Central memory CD8-positive, alpha-beta T cell (primary cell): ENCODE measurements around the gene FAM25C.
"Not testable (repeated sequence)": the region's sequence is repeated elsewhere in the genome, so short reads cannot be mapped to it uniquely, and the experiment has no call there.

Experiments used
- ATAC-seq: fragments of 150-1000 bp; cut with Tn5 transposase; replicated peaks from 2 replicates; pipeline ENCODE4 v1.10.0; 2022; ENCODE audit warnings: mild to moderate bottlenecking, moderate FRiP score, moderate number of reproducible peaks; ENCODE audit not compliant: poor library complexity, severe bottlenecking; ENCODE audit errors: extremely low read depth
- DNase-seq, 2 donors: peaks; one replicate each; pipeline ENCODE4 v3.0.0; 2021; ENCODE audit warnings: low spot score in 2 of 2
- H3K27ac Mint-ChIP-seq: one replicate; pipeline ENCODE4 v1.8.0; 2022; ENCODE audit warnings: low read depth, mild to moderate bottlenecking, moderate library complexity, mixed read lengths
- H3K27me3 Mint-ChIP-seq: one replicate; pipeline ENCODE4 v1.8.0; 2022; ENCODE audit warnings: mixed read lengths
- H3K36me3 Mint-ChIP-seq: one replicate; pipeline ENCODE4 v1.8.0; 2022; ENCODE audit warnings: mild to moderate bottlenecking, moderate library complexity, mixed read lengths; ENCODE audit not compliant: insufficient read depth
- H3K4me1 Mint-ChIP-seq: one replicate; pipeline ENCODE4 v1.8.0; 2022; ENCODE audit warnings: mixed read lengths
- H3K4me3 Mint-ChIP-seq: one replicate; pipeline ENCODE4 v1.8.0; 2022; ENCODE audit warnings: mild to moderate bottlenecking, moderate library complexity, mixed read lengths
- H3K9me3 Mint-ChIP-seq: one replicate; pipeline ENCODE4 v1.8.0; 2022; ENCODE audit warnings: mixed read lengths

FAM25C gene

GRCh38 chr10:47973131-47973530, 26.5 kb downstream of the FAM25C start:
- H3K4me3 Mint-ChIP-seq, H3K27me3 Mint-ChIP-seq, H3K27ac Mint-ChIP-seq, H3K9me3 Mint-ChIP-seq, ATAC-seq, H3K4me1 Mint-ChIP-seq, H3K36me3 Mint-ChIP-seq, DNase-seq: not testable (repeated sequence)

DNA sequence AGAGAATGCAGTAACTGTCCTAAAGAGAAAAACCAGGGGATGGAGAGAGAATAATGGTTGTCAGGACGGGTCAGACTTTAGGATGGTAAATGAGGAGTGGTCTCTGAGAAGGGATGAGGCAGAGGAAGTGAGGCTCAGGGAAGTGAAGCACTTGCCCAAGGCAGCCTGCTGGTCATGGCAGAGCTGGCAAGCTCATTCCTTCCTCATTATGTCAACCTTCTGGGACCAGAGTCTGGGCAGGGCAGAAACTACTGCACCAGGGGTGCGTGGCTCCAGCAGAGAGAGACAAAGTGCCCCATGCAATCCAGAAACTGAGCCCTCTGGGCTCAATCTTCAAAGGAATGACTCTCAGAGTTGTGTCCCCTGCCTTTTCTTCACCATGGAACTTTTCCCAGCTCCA, 27.5 kb downstream of the FAM25C start:
- not testable (repeated sequence) for H3K27me3 Mint-ChIP-seq, H3K27ac Mint-ChIP-seq, H3K4me1 Mint-ChIP-seq, H3K9me3 Mint-ChIP-seq, DNase-seq, H3K36me3 Mint-ChIP-seq, ATAC-seq, H3K4me3 Mint-ChIP-seq

DNA sequence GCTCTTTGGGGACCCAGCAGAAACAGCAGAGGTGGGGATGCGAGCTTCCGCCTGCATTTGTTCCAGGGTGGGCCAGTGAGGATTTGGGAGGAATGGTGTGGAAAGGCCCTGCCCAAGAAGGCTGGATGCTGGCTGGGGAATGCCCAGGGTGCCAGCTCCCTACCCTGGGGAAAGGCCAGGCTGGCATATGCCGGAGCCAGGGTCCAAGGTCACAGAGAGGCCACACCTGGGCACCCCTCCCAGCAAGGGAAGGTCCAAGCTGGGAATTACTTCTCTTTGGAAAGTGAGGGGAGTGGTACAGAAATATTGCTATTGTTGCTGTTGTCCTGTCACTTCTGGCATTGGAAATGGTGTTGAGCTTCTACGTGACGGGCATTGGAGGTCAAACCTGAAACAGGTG, 28.0 kb downstream of the FAM25C start:
- not testable (repeated sequence) for H3K4me3 Mint-ChIP-seq, H3K27ac Mint-ChIP-seq, ATAC-seq, H3K36me3 Mint-ChIP-seq, H3K9me3 Mint-ChIP-seq, H3K27me3 Mint-ChIP-seq, H3K4me1 Mint-ChIP-seq, DNase-seq

GRCh38 chr10:47970047-47970446, 29.5 kb downstream of the FAM25C start:
- H3K4me3 Mint-ChIP-seq, ATAC-seq, H3K9me3 Mint-ChIP-seq, DNase-seq, H3K36me3 Mint-ChIP-seq, H3K27ac Mint-ChIP-seq, H3K27me3 Mint-ChIP-seq, H3K4me1 Mint-ChIP-seq: not testable (repeated sequence)

DNA sequence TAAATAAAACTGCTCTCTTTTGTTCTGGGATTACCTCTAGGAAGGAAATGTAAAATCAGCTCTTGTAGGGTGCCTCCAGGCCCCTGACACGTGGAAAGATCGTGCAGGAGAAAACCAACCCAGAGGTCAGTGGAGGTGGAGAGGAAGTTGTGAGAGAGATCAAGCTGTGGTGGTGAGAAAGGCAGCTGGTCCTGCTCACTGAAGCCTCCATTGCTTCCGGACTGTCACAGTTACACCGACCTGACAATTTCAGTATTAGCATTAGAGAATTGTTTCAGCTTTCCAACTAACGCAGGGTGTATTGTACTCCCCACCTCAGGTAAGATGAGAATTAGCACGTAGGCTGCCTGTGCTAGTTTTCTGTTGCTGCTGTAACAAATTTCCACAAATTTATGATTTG, 30.6 kb downstream of the FAM25C start:
- not testable (repeated sequence) for ATAC-seq, H3K4me3 Mint-ChIP-seq, H3K4me1 Mint-ChIP-seq, H3K36me3 Mint-ChIP-seq, H3K27ac Mint-ChIP-seq, DNase-seq, H3K9me3 Mint-ChIP-seq, H3K27me3 Mint-ChIP-seq

DNA sequence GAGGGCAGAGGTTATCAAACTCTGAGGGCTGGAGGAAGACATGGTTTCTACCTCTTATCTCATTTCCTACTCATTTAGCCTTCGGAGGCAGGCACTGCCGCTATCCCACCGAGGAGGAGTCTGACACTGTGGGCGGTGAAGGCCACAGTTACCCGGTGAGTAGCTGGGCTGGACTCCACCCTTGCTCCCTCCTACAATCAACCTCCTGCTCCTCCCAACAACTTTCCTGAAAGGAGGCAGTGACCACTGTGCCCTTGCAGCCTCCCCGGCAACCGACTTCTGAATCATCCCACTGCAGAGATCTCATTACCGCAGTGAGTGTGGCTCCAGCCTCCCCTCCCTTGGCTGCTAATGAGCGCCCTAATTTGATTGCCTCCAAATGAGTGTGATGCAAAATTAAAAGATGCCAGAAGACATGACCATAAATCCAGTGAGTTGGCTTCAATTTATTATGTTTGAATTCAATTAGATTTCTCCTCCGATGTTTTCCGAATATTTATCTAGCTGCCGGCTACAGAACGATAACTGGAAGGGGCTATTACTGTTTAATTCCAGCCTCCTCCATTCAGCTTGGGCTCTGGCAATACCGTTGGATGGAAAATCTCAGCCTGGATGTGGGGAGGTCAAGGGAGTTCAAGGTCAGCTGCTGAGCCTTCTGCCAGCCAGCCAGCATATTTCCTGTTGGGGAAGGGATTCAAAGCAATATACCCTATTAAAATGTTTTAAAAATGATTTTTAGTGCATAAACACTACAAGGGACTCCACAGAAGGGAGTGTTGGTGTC, 35.1 kb downstream of the FAM25C start:
- not testable (repeated sequence) for H3K9me3 Mint-ChIP-seq, H3K36me3 Mint-ChIP-seq, DNase-seq, ATAC-seq, H3K4me3 Mint-ChIP-seq, H3K27me3 Mint-ChIP-seq, H3K27ac Mint-ChIP-seq, H3K4me1 Mint-ChIP-seq

- H3K4me3 Mint-ChIP-seq, ATAC-seq, DNase-seq, H3K36me3 Mint-ChIP-seq, H3K9me3 Mint-ChIP-seq, H3K4me1 Mint-ChIP-seq, H3K27me3 Mint-ChIP-seq, H3K27ac Mint-ChIP-seq: not testable (repeated sequence)
Measured at GRCh38 chr10:47962785-47963184, 36.8 kb downstream of the FAM25C start.

GRCh38 chr10:47960699-47961098, 38.9 kb downstream of the FAM25C start:
- H3K27me3 Mint-ChIP-seq, ATAC-seq, DNase-seq, H3K27ac Mint-ChIP-seq, H3K36me3 Mint-ChIP-seq, H3K4me3 Mint-ChIP-seq, H3K9me3 Mint-ChIP-seq, H3K4me1 Mint-ChIP-seq: not testable (repeated sequence)

GRCh38 chr10:47959677-47960076, 39.9 kb downstream of the FAM25C start:
- not testable (repeated sequence) for H3K36me3 Mint-ChIP-seq, DNase-seq, ATAC-seq, H3K9me3 Mint-ChIP-seq, H3K27ac Mint-ChIP-seq, H3K27me3 Mint-ChIP-seq, H3K4me1 Mint-ChIP-seq, H3K4me3 Mint-ChIP-seq

DNA sequence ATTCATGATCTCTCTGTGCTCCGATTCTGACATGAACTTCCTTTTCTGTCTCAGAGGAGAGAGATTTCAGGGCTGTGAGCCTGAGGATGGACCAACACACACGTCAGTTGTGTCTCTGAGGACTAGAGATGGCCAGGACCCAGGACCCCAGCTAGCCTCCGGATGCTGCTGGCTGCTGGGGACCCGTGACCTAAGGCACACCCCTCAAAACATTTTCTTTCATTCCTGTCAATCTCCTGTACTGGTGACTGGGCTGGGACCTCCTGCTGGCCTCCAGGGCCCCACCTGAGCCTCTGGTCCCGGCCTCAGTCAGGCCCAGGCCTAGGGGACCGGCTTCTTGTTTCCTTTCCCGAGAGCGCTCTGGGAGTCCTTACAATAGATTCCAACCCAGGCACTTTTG, 42.4 kb downstream of the FAM25C start:
- DNase-seq, H3K4me3 Mint-ChIP-seq, ATAC-seq, H3K36me3 Mint-ChIP-seq, H3K4me1 Mint-ChIP-seq, H3K9me3 Mint-ChIP-seq, H3K27ac Mint-ChIP-seq, H3K27me3 Mint-ChIP-seq: not testable (repeated sequence)

- H3K4me1 Mint-ChIP-seq, ATAC-seq, H3K9me3 Mint-ChIP-seq, H3K4me3 Mint-ChIP-seq, DNase-seq, H3K27me3 Mint-ChIP-seq, H3K27ac Mint-ChIP-seq, H3K36me3 Mint-ChIP-seq: not testable (repeated sequence)
Measured at GRCh38 chr10:47947424-47947823, 52.2 kb downstream of the FAM25C start.
